Stimulated activated CD4-positive, alpha-beta T cell treated with anti-CD3 and anti-CD28 coated beads, TNF-alpha, amount 100 ng/mL, for 4 hours (primary cell): ENCODE results near the gene HSF4.

Experiments
- DNase-seq, 3 experiments: peaks; one replicate each; pipeline ENCODE4 v3.0.0-alpha.2; 2020; ENCODE audit warnings: low read depth in 3 of 3

The HSF4 gene

DNA sequence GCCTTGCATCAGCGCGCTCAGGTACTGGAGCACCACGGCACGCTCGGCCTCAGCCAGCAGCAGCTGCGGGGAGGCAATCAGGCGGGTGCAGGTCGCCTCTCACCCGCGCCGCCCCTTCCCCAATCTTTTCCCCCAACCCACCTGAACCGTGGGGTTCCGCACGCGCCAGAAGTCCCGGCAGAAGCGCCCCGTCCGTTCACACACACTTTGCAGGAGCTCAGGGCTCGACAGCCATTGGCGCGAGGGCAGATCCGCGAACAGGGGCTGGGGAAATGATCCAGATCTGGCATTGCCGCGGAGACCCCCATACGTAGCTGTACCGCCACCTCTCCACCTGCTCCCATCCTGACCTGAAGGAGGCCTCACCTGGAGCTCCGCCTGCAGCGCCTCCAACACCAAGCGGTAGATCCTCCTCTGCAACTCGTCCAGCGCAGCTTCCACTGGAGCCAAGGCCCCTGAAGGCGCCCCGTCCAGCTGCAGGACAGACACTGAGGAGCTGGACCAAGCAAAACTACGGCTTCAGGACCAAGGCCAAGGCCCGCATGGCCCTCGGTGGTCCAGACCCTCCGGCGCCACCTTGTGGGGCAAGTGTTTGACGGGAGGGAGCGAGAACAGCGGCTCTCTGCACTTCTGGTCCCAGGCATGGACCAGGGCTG is 20.6 kb downstream of the HSF4 start:
- DNase-seq: peak; percentile 62 to 75 (median 64)

DNA sequence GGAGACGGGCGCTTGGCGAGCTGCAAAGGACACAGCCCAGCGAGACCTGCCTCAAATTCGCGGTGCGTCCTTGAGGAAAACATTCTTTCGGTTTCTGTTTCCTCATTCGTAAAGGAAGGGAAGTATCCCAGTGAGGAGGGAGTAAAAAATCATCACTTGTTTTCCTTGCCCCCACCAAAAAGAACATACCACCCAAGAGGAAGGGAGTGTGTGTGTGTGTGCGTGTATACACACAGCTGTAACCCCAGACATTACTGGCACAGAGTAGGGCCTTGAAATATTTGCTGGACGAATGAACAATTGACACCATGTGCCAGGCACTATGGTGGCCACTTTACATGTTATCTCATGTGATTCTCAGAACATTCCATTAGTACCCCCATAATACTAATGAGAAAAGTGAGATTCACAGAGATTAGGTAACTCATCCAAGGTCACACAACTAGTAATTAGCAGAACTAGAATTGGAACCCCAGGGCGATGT is 21.1 kb downstream of the HSF4 start:
- no peak for DNase-seq

DNA sequence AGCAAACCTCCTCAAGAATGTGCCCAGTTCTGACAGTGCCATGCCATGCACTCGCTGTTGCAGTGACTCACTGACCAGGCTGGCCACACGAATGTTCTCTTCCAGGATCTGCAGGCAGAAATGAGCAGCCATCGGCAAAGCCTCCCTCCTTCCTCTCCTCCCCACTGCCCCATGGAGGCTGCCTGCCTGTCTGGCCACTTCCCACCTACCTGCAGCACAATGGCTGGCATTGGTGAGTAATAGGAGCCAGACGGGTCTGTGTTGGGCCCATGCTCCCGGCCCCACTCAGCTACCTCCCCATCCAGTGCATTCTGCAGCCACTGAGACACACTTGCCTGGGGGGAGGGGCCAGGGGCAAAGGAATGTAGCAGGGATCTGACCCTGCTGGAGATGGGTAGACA is 22.0 kb downstream of the HSF4 start:
- DNase-seq: no peak

GRCh38 chr16:67187175-67187890 is 22.8 kb downstream of the HSF4 start:
- DNase-seq: no peak

GRCh38 chr16:67188323-67188722 is 23.8 kb downstream of the HSF4 start:
- DNase-seq: no peak

DNA sequence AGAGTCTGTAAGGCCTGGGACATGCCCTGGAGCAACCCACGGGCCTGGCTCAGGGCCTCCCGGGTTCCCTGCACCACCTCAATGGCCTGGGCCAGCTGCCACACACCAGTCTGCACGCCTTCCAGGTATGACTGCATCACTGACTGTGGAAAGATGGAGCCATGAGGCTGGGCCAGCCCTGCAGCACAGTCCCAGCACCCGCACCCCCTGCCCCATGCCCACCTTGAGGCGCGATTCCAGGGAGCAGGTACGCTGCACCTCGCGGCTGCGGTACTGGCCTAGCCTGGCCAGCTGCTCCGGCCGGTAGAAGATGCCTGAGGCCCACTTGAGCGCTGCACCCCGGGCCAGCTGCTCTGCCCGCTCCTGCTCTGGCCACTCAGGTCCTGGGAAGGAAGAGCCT is 24.3 kb downstream of the HSF4 start:
- no peak for DNase-seq

- DNase-seq: no peak
These were observed 25.5 kb downstream of the HSF4 start, which contains the start of gene EXOC3L1 for GRCh38 chr16:67190041-67190440. Gene EXOC3L1, minus strand, starts transcription at chr16:67190136. Its CDS starts 460 bp downstream, at chr16:67189676.

GRCh38 chr16:67190448-67191399 is 26.2 kb downstream of the HSF4 start:
- no peak for DNase-seq

DNA sequence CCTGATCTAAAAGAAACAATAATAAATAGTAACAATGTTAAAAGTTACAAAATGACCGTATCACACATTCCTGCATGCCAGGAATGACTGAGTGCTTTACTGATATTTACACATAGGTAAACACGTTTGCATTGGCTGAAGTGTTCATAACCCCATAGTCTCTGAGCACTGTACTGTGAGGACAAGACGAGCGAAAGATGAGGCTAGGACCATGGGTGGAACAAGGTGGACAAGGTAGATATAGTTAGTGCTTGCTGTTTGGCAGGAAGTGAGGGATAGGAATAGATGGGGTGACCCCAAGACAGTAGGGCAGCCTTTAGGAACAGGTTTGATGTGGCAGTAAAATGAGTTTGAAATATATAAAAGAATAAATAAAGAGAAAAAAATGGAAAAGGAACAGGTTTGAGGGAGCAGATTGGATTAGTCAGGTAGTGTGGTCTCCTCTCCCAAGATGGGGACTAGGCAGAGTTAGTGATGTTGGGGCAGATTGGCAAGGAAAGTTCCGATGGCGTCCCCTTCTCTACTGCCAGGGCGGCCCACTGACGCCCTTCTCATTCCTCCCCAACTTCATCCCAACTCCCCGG is 27.0 kb downstream of the HSF4 start:
- no peak for DNase-seq

- peak; percentile 68 to 78 (median 78) for DNase-seq
These were observed 27.6 kb downstream of the HSF4 start, which contains the start of gene E2F4 for GRCh38 chr16:67191995-67192681. Gene E2F4, plus strand, starts transcription at chr16:67192155. Its CDS starts 73 bp downstream, at chr16:67192228.

DNA sequence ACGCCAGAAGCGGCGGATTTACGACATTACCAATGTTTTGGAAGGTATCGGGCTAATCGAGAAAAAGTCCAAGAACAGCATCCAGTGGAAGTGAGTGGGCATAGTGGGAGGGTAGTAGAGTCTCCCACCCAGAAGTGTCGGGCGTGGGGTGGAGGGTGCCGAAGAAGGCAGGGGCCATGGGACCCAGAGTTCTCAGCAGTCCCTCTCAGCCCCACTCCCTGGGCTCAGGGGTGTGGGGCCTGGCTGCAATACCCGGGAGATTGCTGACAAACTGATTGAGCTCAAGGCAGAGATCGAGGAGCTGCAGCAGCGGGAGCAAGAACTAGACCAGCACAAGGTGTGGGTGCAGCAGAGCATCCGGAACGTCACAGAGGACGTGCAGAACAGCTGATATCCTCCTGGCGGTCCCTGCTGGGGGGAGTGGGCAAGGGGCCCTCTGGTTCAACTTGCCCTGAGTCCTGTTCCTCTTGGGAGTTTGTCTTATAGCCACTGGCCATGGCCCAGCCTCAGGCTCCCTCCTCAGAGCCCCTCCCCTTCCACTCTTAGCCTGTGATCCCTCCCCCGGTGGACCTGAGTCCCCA is 28.3 kb downstream of the HSF4 start:
- DNase-seq: no peak

- DNase-seq: no peak
These were observed 29.0 kb downstream of the HSF4 start for GRCh38 chr16:67193536-67193935.

- no peak for DNase-seq
These were observed 29.7 kb downstream of the HSF4 start for GRCh38 chr16:67194260-67194659.

- no peak for DNase-seq
These were observed 31.1 kb downstream of the HSF4 start for GRCh38 chr16:67195676-67196075.

GRCh38 chr16:67196881-67197280 is 32.3 kb downstream of the HSF4 start:
- DNase-seq: no peak

GRCh38 chr16:67197704-67198103 is 33.2 kb downstream of the HSF4 start:
- DNase-seq: no peak

DNA sequence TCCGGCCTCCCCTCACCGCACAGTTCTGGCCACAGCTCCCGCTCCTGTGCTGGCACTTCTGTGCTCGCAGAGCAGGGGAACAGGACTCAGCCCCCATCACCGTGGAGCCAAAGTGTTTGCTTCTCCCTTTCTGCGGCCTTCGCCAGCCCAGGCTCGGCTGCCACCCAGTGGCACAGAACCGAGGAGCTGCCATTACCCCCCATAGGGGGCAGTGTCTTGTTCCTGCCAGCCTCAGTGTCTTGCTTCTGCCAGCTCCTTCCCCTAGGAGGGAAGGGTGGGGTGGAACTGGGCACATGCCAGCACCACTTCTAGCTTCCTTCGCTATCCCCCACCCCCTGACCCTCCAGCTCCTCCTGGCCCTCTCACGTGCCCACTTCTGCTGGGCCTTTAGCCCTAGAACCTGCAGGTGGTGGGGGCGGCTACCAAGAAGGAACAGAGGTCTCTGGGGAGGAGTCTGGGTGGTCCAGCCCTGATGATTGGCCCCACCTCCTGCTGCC is 33.7 kb downstream of the HSF4 start:
- DNase-seq: no peak

DNA sequence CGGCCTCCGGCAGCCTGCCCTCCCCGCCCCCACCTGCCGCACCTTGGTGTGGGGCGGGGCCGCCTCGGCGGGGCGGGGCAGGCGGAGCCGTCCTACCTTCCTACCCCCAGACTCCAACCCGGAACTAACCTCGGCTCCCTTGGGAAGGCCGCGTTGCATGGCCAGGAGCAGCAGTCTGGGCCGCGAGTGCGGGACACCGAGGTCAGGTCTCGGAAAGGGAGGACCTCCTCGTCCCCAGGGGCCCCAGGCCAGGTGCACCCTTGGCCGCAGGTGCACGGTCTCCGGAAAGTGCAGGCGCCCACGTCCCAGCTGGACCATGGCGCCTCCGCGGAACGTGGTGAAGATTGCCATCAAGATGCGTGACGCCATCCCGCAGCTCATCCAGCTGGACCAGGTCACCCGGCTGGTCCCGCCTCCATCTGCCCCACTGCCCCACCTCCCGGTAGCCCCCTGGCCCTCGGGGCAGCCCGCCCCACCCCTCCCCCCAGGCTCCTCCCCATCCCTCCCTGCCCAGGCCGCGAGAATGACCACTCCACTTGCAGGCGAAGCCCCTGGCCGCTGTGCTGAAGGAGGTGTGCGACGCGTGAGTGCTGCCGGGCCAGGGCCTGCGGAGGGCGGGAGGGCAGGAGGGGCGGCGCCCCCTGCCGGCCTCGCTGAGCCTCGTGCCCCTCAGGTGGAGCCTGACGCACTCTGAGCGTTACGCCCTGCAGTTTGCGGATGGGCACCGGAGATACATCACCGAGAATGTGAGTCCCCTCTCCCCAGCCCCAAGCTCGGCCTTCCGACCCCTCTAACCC is 34.7 kb downstream of the HSF4 start, which contains the start of gene ELMO3:
ELMO3 (plus strand) TSS at position 121 of the 797 bp plus-strand sequence; CDS start at position 317, 196 bp downstream.
- DNase-seq: no peak

- DNase-seq: no peak
These were observed 35.3 kb downstream of the HSF4 start for GRCh38 chr16:67199808-67200198.
